ENCODE measurements around the gene STK10.

Gene STK10

GRCh38 chr5:172127581-172127980 lies 60.4 kb downstream of the STK10 start:
- TF ChIP-seq, protein P1, sequence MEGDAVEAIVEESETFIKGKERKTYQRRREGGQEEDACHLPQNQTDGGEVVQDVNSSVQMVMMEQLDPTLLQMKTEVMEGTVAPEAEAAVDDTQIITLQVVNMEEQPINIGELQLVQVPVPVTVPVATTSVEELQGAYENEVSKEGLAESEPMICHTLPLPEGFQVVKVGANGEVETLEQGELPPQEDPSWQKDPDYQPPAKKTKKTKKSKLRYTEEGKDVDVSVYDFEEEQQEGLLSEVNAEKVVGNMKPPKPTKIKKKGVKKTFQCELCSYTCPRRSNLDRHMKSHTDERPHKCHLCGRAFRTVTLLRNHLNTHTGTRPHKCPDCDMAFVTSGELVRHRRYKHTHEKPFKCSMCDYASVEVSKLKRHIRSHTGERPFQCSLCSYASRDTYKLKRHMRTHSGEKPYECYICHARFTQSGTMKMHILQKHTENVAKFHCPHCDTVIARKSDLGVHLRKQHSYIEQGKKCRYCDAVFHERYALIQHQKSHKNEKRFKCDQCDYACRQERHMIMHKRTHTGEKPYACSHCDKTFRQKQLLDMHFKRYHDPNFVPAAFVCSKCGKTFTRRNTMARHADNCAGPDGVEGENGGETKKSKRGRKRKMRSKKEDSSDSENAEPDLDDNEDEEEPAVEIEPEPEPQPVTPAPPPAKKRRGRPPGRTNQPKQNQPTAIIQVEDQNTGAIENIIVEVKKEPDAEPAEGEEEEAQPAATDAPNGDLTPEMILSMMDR (IDR thresholded peaks at IDR 0.05; ENCODE audit: extremely low read depth, missing control alignments): no peak
- no peak for DNase-seq (ENCODE audit: low spot score)

DNA sequence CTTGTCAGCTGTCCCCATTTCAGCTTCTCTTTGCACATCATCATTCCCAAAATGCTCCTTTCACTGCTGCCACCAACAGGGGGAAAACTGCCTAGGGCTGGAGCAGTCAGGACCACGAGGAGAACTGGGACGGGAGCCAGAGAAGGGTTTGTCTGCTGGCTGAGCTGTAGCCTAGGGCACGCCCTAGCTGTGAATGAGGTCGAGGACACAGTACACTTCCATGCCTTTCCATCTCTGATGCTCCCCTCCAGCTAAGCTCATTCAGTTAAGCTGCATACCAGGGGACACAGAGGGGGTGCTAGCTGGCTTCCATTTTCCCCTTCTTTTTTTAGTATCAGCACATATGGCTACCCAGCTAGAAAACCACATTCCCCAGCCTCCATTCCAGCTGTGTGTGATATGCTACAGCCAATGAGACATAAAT lies 64.7 kb downstream of the STK10 start:
- DNase-seq (ENCODE audit: low spot score): no peak
- TF ChIP-seq, protein P1 (IDR thresholded peaks at IDR 0.05; ENCODE audit: extremely low read depth, missing control alignments): no peak

- DNase-seq (ENCODE audit: low spot score): no peak
- TF ChIP-seq, protein P1 (IDR thresholded peaks at IDR 0.05; ENCODE audit: extremely low read depth, missing control alignments): no peak
These were observed 67.9 kb downstream of the STK10 start for GRCh38 chr5:172119921-172120688.

DNA sequence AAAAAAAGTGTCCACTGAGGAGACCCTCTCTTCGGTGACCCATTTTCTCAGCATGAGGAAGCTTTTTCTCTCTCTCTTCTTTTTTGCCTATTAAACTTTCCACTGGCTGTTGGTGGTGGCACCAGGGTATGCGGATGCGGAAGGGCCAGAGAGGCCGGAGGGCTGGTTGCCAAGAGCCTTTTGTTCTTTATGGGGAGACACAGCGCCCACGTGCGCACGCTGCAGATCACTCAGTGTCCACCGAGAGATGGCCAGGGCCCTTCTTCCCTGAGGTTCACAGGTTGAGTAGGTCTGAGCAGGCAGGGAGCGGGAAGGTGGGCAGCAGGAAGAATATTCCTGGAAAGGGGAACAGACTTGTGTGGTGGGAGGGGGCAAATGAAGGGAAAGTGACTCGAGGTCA lies 69.1 kb downstream of the STK10 start:
- TF ChIP-seq, protein P1 (IDR thresholded peaks at IDR 0.05; ENCODE audit: extremely low read depth, missing control alignments): no peak
- DNase-seq (ENCODE audit: low spot score): no peak

DNA sequence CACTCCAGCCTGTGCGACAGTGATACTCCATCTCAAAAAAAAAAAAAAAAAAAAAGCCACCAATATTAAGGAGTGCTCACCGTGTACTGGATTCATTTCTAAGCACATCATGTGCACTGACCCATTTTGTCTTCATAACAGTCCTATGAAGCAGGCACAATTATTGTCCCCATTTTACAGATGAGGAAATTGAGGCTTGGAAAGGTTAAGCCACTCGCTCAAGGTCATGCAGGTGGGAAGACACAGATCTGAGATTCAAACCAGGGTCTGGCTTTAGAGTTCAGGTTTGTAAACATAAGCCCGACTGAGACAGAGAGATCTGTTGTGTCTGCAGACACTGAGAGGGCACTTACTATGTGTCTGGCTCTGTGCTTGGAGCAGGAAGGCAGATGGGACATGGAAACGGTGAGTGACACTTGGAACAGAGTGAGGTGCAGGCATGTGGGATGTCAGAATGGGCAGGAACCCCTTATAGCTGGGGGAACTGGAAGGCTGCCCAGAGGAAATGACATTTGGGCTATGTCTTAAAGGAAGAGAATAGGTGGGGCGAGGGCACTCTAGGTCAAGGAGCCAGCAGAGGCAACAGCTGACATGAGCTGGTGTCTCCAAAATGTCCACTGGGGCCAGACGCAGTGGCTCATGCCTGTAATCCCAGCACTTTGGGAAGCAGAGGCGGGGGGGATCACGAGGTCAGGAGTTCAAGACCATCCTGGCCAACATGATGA lies 69.9 kb downstream of the STK10 start:
- DNase-seq (ENCODE audit: low spot score): no peak
- TF ChIP-seq, protein P1 (IDR thresholded peaks at IDR 0.05; ENCODE audit: extremely low read depth, missing control alignments): no peak

- no peak for DNase-seq (ENCODE audit: low spot score)
- TF ChIP-seq, protein P1 (IDR thresholded peaks at IDR 0.05; ENCODE audit: extremely low read depth, missing control alignments): no peak
These were observed 72.5 kb downstream of the STK10 start for GRCh38 chr5:172115541-172115982.

DNA sequence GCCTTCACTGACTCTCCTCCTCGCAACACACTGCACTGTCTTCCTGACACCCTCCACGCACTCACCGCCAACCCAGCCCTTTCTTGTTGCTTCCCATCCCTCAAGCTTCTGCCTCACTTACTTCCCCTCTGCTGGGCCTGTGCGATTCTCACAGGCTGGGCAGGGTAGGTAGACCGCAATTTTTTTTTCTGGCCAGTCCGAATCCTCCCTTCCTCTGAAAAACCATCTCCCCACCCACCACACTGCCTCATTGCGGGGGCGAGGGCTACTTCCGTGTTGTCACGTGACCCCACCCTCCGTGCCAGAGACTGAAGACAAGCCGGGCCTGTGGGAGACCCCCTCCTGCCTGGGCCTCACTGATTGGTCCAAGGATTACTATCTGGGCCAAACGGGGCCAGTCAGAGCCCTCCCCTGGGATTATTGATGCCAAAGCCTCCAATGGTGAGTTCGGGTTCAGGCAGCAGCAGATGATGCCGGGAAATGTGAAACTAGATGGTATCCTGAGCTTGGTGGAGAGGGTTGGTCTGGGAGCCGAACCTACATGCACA lies 73.1 kb downstream of the STK10 start:
- TF ChIP-seq, protein P1 (IDR thresholded peaks at IDR 0.05; ENCODE audit: extremely low read depth, missing control alignments): no peak
- DNase-seq (ENCODE audit: low spot score): peak; percentile 84
